ENCODE results near the gene APP.

Gene APP

DNA sequence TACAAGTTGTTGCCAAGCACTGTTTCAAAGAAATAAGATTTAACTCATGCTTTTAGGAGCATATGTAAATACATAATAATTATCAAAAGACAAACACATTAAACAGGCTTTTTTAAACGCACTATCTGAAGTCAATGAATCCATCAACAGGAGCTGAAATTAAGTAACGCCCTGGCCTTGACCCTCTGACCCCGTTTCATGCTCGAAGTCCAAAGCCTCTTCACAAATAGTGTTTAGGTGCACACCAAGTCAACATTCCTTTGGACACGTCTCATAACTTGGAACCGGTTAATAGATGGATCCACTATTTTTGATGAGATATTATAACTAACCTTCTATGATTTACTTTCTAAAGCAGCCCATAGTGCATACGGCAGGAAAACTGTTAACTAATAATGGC is 226.5 kb downstream of the APP start:
- no peak overlapping the region for H3K4me3 ChIP-seq (ENCODE audit: low read length, poor library complexity, severe bottlenecking)
- no peaks in the 10 kb centered on the region for H3F3A ChIP-seq (ENCODE audit: low read depth)
- H3K9me3 ChIP-seq (ENCODE audit: insufficient read depth, low read depth, low read length) = peaks cover 7% of the 10 kb centered on the region; the same call in 1 of the 2 replicates
- H3K9me2 ChIP-seq (replicated peaks; ENCODE audit: low read depth, low read length) = no peaks in the 10 kb centered on the region
- TF ChIP-seq EZH2phosphoT487 (IDR thresholded peaks at IDR 0.05; ENCODE audit: borderline replicate concordance) = no peak
- TF ChIP-seq, protein P1, sequence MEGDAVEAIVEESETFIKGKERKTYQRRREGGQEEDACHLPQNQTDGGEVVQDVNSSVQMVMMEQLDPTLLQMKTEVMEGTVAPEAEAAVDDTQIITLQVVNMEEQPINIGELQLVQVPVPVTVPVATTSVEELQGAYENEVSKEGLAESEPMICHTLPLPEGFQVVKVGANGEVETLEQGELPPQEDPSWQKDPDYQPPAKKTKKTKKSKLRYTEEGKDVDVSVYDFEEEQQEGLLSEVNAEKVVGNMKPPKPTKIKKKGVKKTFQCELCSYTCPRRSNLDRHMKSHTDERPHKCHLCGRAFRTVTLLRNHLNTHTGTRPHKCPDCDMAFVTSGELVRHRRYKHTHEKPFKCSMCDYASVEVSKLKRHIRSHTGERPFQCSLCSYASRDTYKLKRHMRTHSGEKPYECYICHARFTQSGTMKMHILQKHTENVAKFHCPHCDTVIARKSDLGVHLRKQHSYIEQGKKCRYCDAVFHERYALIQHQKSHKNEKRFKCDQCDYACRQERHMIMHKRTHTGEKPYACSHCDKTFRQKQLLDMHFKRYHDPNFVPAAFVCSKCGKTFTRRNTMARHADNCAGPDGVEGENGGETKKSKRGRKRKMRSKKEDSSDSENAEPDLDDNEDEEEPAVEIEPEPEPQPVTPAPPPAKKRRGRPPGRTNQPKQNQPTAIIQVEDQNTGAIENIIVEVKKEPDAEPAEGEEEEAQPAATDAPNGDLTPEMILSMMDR (conservative IDR thresholded peaks at IDR 0.05; ENCODE audit: low read length) = no peak
- H3K4me1 ChIP-seq (ENCODE audit: insufficient read depth, low read length, poor library complexity, severe bottlenecking) = no peaks in the 10 kb centered on the region
- H3K4me2 ChIP-seq (ENCODE audit: low read depth, low read length, poor library complexity, severe bottlenecking) = no peak overlapping the region
- no peak overlapping the region for H2AFZ ChIP-seq (ENCODE audit: low read length)
- H3K36me3 ChIP-seq (ENCODE audit: insufficient read depth, low read length) = no peaks in the 10 kb centered on the region
- no peak overlapping the region for H3K9ac ChIP-seq (ENCODE audit: low read depth, low read length, poor library complexity, severe bottlenecking)
- H3K79me2 ChIP-seq (ENCODE audit: insufficient read depth, low read length) = no peaks in the 10 kb centered on the region
- no peaks in the 10 kb centered on the region for H3K27me3 ChIP-seq (ENCODE audit: insufficient read depth, low read length, poor library complexity, severe bottlenecking)
- no peaks in the 10 kb centered on the region for H4K20me1 ChIP-seq (ENCODE audit: insufficient read depth, low read length, poor library complexity, severe bottlenecking)

GRCh38 chr21:25942135-25942534 is 228.4 kb downstream of the APP start:
- H3K4me3 ChIP-seq (ENCODE audit: low read length, poor library complexity, severe bottlenecking) = no peak overlapping the region
- no peak overlapping the region for H3K9ac ChIP-seq (ENCODE audit: low read depth, low read length, poor library complexity, severe bottlenecking)
- H3K36me3 ChIP-seq (ENCODE audit: insufficient read depth, low read length) = no peaks in the 10 kb centered on the region
- H3K79me2 ChIP-seq (ENCODE audit: insufficient read depth, low read length) = no peaks in the 10 kb centered on the region
- H2AFZ ChIP-seq (ENCODE audit: low read length) = no peak overlapping the region
- no peaks in the 10 kb centered on the region for H4K20me1 ChIP-seq (ENCODE audit: insufficient read depth, low read length, poor library complexity, severe bottlenecking)
- H3K9me2 ChIP-seq (replicated peaks; ENCODE audit: low read depth, low read length) = no peaks in the 10 kb centered on the region
- H3K9me3 ChIP-seq (ENCODE audit: insufficient read depth, low read depth, low read length) = peaks cover 7% of the 10 kb centered on the region; the same call in 1 of the 2 replicates
- H3F3A ChIP-seq (ENCODE audit: low read depth) = no peaks in the 10 kb centered on the region
- no peak for TF ChIP-seq EZH2phosphoT487 (IDR thresholded peaks at IDR 0.05; ENCODE audit: borderline replicate concordance)
- TF ChIP-seq, protein P1 (conservative IDR thresholded peaks at IDR 0.05; ENCODE audit: low read length) = no peak
- H3K4me1 ChIP-seq (ENCODE audit: insufficient read depth, low read length, poor library complexity, severe bottlenecking) = no peaks in the 10 kb centered on the region
- H3K27me3 ChIP-seq (ENCODE audit: insufficient read depth, low read length, poor library complexity, severe bottlenecking) = no peaks in the 10 kb centered on the region
- H3K4me2 ChIP-seq (ENCODE audit: low read depth, low read length, poor library complexity, severe bottlenecking) = no peak overlapping the region

DNA sequence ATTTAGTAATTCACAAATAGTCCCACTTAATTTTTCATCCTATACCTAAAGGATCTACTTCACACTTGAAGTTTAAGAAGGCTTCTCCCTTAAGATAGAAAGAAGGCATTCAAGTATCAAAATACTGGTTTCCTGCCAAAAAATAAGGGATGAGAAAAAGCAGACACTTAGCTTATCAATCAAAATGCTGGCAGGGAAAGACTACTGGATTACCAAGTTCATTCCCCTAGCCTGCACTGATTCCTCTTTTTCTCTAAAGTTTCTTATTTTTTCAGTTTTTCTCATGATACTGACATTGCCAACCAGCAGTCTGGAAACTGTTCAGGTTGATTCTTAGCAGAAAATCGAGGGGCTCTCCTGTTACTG is 231.2 kb downstream of the APP start:
- TF ChIP-seq, protein P1 (conservative IDR thresholded peaks at IDR 0.05; ENCODE audit: low read length) = no peak
- TF ChIP-seq EZH2phosphoT487 (IDR thresholded peaks at IDR 0.05; ENCODE audit: borderline replicate concordance) = no peak
- Histone ChIP-seq H3K79me2 (ENCODE audit: insufficient read depth, low read length) (no peaks in the 10 kb centered on the region), H4K20me1 (ENCODE audit: insufficient read depth, low read length, poor library complexity, severe bottlenecking) (no peaks in the 10 kb centered on the region), H3F3A (ENCODE audit: low read depth) (no peaks in the 10 kb centered on the region), H3K9me3 (ENCODE audit: insufficient read depth, low read depth, low read length) (no peaks in the 10 kb centered on the region), H3K9ac (ENCODE audit: low read depth, low read length, poor library complexity, severe bottlenecking) (no peak overlapping the region), H3K27me3 (ENCODE audit: insufficient read depth, low read length, poor library complexity, severe bottlenecking) (no peaks in the 10 kb centered on the region), H3K9me2 (replicated peaks; ENCODE audit: low read depth, low read length) (no peaks in the 10 kb centered on the region), H2AFZ (ENCODE audit: low read length) (no peak overlapping the region), H3K4me1 (ENCODE audit: insufficient read depth, low read length, poor library complexity, severe bottlenecking) (no peaks in the 10 kb centered on the region), H3K36me3 (ENCODE audit: insufficient read depth, low read length) (no peaks in the 10 kb centered on the region), H3K4me3 (ENCODE audit: low read length, poor library complexity, severe bottlenecking) (no peak overlapping the region), H3K4me2 (ENCODE audit: low read depth, low read length, poor library complexity, severe bottlenecking) (no peak overlapping the region)

All from Loucy (cell line).